Hepatic stellate cell (primary cell): ENCODE measurements around the gene ATP5MG.
"Not testable (repeated sequence)": the region's sequence is repeated elsewhere in the genome, so short reads cannot be mapped to it uniquely, and the experiment has no call there.

Source experiments
- DNase-seq: peaks from one replicate; pipeline ENCODE4 v3.0.0; 2011; ENCODE audit warnings: low spot score

Gene ATP5MG, protein sequence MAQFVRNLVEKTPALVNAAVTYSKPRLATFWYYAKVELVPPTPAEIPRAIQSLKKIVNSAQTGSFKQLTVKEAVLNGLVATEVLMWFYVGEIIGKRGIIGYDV

DNA sequence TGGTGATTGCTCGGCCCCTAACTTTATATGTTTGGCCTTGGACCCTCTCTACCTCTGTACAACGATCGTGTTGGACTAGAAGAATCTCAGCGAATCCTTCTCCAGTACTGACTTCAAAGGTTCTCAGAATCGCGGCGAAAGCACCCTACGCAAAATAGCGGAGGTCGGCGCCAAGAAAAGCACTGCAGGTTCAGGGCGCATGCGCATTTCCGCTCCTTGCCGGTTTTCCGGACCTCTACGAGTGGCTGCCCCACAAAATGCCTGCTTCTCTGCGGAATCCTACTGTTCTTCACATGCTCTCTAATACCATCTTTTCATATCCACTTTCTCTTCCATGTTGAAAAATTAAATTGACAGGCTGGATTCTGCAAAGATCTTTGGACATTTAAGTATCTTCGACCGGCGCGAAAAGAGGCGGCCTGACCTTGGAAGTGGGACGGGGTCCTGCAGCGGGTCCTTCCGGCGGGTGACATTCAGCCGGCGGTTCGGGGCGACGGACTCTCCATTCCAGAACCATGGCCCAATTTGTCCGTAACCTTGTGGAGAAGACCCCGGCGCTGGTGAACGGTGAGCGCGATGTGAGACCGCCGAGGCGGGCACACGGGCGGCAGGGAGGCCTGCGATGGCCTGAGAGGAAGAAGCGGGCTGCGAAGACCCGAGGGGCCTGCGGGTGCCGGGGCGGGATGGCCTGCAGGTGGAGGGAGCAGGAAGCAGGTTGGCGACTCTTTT, at the start of gene ATP5MG:
Gene ATP5MG (plus strand): TSS at position 456 of the 729 bp plus-strand sequence. CDS start 60 bp downstream, at position 516.
- DNase-seq, result peak; percentile 83

DNA sequence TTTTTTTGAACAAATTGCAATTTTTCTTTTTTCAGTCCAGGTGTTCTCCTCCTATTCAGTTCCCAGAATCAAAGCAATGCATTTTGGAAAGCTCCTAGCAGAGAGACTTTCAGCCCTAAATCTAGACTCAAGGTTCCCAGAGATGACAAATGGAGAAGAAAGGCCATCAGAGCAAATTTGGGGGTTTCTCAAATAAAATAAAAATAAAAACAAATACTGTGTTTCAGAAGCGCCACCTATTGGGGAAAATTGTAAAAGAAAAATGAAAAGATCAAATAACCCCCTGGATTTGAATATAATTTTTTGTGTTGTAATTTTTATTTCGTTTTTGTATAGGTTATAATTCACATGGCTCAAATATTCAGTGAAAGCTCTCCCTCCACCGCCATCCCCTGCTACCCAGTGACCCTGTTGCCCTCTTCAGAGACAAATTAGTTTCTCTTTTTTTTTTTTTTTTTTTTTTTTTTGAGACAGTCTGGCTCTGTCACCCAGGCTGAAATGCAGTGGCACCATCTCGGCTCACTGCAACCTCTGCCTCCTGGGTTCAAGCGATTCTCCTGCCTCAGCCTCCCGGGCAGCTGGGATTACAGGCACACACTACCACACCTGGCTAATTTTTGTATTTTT, 48.2 kb upstream of the ATP5MG start:
- DNase-seq, result no peak

GRCh38 chr11:118358071-118358470, 43.3 kb upstream of the ATP5MG start:
- no peak for DNase-seq

- peak; percentile 72 for DNase-seq
Observed at GRCh38 chr11:118359295-118359958, 42.0 kb upstream of the ATP5MG start, which contains the start of gene UBE4A. Gene UBE4A (plus strand): TSS chr11:118359600. CDS start chr11:118365081, 5,481 bp downstream.

DNA sequence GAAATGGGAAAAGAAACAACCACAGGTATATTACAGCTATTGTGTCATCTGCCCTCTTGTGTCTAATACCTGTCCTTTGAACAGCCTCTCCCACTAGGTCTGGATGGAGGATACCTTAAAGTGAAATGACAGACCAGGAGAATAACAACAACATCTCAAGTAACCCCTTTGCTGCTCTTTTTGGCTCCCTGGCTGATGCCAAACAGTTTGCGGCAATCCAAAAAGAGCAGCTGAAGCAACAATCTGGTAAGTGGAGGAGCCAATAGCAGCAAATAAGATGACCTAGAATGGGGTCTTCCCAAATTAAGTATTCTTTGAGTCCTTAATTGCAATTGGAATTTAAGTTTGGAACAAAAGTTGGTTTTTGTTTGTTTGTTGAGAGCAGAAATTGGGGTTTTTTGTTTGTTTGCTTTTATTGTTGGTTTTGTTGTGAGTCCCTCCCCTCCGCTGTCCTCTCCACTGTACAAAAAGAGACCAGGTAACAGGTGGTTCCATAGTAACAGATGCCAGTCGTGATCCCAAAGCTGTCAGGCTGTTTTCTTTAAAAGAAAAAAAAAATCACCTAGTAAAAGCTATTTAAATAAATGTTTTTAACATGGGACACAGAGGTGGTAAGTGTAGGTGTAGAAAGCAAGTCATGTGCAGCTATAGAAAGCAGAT, 36.3 kb upstream of the ATP5MG start:
- no peak for DNase-seq

GRCh38 chr11:118366287-118366686, 35.1 kb upstream of the ATP5MG start:
- no peak for DNase-seq

GRCh38 chr11:118370774-118371173, 30.6 kb upstream of the ATP5MG start:
- DNase-seq, result no peak

DNA sequence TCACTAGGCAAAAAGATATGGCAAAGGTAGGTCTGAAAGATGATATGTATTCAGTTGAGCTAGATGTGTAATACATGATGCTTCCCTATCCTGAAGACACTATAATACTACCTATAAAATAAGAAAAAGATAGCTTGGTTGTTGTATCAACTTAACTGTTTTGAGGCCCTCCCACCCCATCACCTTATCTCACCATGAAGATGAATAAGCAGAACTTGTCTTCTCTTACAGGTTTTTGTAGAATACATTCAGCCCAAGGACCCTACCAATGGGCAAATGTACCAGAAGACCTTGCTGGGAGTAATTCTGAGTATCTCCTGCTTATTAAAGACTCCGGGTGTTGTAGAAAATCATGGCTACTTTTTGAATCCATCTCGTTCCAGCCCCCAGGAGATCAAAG, 28.1 kb upstream of the ATP5MG start:
- no peak for DNase-seq

DNA sequence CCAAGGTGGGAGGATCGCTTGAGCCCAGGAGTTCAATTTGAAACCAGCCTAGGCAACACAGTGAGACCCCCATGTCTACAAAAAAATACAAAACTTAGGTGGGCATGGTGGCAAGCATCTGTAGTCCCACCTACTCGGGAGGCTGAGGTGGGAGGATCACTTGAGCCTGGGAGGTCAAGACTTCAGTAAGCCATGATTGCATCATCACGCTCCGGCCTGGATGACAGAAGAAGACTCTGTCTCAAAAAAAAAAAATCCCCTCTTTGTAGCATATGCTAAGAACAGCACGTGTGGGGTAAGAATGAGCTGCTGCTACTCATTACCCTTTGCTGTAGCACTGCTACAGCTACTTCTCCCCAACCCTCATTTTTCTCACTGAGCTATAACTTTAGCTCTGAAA, 27.5 kb upstream of the ATP5MG start:
- no peak for DNase-seq

GRCh38 chr11:118374729-118375128, 26.7 kb upstream of the ATP5MG start:
- no peak for DNase-seq

- no peak for DNase-seq
Observed at GRCh38 chr11:118375978-118376377, 25.4 kb upstream of the ATP5MG start.

DNA sequence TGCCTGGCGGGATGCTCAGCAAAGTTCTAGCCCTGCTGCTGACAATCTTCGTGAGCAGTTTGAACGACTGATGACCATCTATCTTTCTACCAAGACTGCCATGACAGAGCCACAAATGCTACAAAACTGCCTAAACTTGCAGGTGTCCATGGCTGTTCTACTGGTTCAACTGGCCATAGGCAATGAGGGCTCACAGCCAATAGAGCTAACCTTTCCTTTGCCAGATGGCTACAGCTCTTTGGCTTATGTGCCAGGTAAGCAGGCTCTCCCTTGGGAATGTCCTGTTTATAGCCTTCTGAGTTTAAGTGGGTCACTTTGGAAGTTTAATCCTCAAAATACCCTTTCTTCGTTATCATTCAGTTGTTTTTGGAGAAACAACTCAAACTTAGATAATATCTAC, 21.9 kb upstream of the ATP5MG start:
- DNase-seq, result no peak

- no peak for DNase-seq
Observed at GRCh38 chr11:118380571-118380970, 20.8 kb upstream of the ATP5MG start.

- no peak for DNase-seq
Observed at GRCh38 chr11:118382954-118383353, 18.5 kb upstream of the ATP5MG start.

DNA sequence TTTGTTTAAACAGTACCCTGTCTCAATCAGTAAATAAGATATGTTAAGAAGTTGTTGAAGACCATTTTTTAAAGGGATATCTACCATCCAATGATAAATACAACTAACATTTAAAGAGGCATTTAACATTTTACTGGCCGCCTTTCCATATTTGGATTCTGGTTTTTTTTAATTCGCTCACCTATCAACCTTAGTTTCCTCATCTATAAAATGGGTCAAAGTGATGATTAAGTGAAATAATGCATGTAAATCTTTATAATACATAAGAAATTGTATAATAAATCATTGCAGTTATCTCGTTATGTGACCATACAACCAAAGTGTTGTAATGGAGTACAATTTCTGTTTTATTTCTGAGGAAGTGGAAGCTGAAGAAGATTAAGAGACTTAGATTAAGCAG, 17.7 kb upstream of the ATP5MG start:
- no peak for DNase-seq

GRCh38 chr11:118396097-118396501, 5.3 kb upstream of the ATP5MG start:
- no peak for DNase-seq

DNA sequence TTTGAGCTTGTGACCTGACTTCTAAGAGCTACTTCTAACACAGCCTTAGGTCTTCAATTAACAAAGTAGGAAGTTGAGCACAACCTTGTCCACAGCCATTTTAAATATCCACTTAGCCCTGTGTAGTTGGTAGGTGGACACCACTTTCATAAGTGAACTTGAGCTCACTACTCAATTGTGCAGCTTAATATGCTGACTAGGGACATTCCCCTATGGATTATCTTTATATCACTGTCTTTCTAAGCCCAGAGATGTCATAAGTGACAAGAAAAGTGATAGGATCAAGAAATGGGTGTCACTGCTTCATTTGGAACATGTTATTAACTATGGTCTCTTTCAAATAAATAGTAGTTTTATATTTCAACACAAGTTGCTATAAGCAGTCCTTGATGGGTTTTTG, 4.0 kb upstream of the ATP5MG start:
- DNase-seq, result no peak

GRCh38 chr11:118398791-118399559, 2.4 kb upstream of the ATP5MG start:
- DNase-seq, result no peak

GRCh38 chr11:118401880-118402590, 629 bp downstream of the ATP5MG start:
- peak; percentile 74 for DNase-seq

- not testable (repeated sequence) for DNase-seq
Observed at GRCh38 chr11:118402594-118402993, 1.2 kb downstream of the ATP5MG start.

DNA sequence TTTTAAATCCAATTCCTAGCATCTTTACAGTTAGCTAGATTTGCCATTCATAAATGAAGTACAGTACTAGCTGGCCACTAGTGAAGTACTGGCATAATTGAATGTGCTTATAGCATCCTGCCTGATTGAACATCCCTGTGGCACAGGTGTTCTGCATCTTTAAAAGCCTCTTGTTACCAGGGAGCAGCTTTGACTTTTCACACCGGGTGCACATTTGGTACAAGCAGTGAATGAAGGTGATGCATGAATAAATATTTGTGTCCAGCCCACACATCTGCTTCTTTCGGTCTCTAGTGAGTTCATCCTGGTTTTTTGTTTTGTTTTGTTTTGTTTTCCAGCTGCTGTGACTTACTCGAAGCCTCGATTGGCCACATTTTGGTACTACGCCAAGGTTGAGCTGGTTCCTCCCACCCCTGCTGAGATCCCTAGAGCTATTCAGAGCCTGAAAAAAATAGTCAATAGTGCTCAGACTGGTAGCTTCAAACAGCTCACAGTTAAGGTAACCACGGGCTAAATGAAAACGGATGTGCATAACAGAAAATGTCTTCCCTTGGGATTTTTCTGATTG, 5.3 kb downstream of the ATP5MG start:
- DNase-seq, result no peak
